A549 (cell line): ENCODE data around the gene PCGF1.

Source experiments
- CTCF ChIP-seq: fragments of >200 bp; sonication (Bioruptor Twin); formaldehyde crosslinking; IDR thresholded peaks from 3 replicates; pipeline ENCODE4 v1.5.1; 2016
- JUN ChIP-seq, 2 experiments: fragments of >200 bp; sonication (Bioruptor Twin); formaldehyde crosslinking; IDR thresholded peaks; 2 replicates in 1 of 2; 3 replicates in 1 of 2; pipeline ENCODE4 v1.6.1; 2016 to 2017
- MAX ChIP-seq: IDR thresholded peaks from 2 replicates; pipeline ENCODE4 v1.6.1; 2012
- NFE2L2 ChIP-seq: fragments of 150-350 bp; conservative IDR thresholded peaks from 2 replicates; pipeline ENCODE4 v1.6.1; 2014; ENCODE audit warnings: low read length
- PHF8 ChIP-seq: fragments of 200-600 bp; sonication (generic); IDR thresholded peaks from 2 replicates; pipeline ENCODE4 v1.6.1; 2016; ENCODE audit warnings: low read depth, mild to moderate bottlenecking, antibody characterized with exemption, moderate library complexity, borderline replicate concordance
- POLR2A ChIP-seq: IDR thresholded peaks from 2 replicates; pipeline ENCODE4 v1.6.1; 2012; ENCODE audit warnings: mild to moderate bottlenecking, low read length
- POLR2AphosphoS2 ChIP-seq: conservative IDR thresholded peaks from 2 replicates; pipeline ENCODE4 v1.6.1; 2012; ENCODE audit warnings: low read length, improper control_type of control experiment, inconsistent platforms
- RAD21 ChIP-seq, 2 experiments: fragments of >200 bp in 1 of 2; sonication (Bioruptor Twin) in 1 of 2; formaldehyde crosslinking in 1 of 2; IDR thresholded peaks in 1 of 2; conservative IDR thresholded peaks in 1 of 2; 2 replicates in 1 of 2; 3 replicates in 1 of 2; pipeline ENCODE4 v1.6.1; 2012 to 2018; ENCODE audit warnings: inconsistent platforms in 1 of 2
- RFX5 ChIP-seq: fragments of 450-650 bp; IDR thresholded peaks from 2 replicates; pipeline ENCODE4 v1.7.1; 2014; ENCODE audit warnings: antibody characterized with exemption, mild to moderate bottlenecking, moderate library complexity
- SMC3 ChIP-seq: fragments of >200 bp; sonication (Bioruptor Twin); formaldehyde crosslinking; IDR thresholded peaks from 3 replicates; pipeline ENCODE4 v1.6.1; 2018; ENCODE audit warnings: inconsistent platforms
- ZSCAN20 ChIP-seq: fragments of 250-450 bp; sonication (Bioruptor Pico); IDR thresholded peaks from 2 replicates; pipeline ENCODE4 v1.8.0; 2022; ENCODE audit warnings: mild to moderate bottlenecking, moderate library complexity

- TF ChIP-seq NFE2L2 (no peak), RFX5 (no peak), POLR2A (no peak), CTCF (no peak), MAX (no peak), JUN (IDR thresholded peaks at IDR 0.05) (no peak), SMC3 (no peak), PHF8 (no peak), RAD21 (conservative IDR thresholded peaks at IDR 0.05 in 1 of 2, IDR thresholded peaks at IDR 0.05 in 1 of 2) (no peak), ZSCAN20 (no peak), POLR2AphosphoS2 (no peak)
Measured at GRCh38 chr2:74493546-74493945, 13.9 kb downstream of the PCGF1 start.
